GM10266 (cell line): ENCODE measurements around the gene POLR2F.

Source experiments
- DNase-seq: peaks from one replicate; pipeline ENCODE4 v3.0.0; 2012; ENCODE audit errors: extremely low spot score
- CTCF ChIP-seq: IDR thresholded peaks from 2 replicates; pipeline ENCODE4 v1.5.1; 2012; ENCODE audit warnings: mild to moderate bottlenecking, low read depth; ENCODE audit not compliant: control insufficient read depth, insufficient read depth; ENCODE audit errors: missing control alignments

Gene POLR2F

GRCh38 chr22:37989146-37990045, 35.9 kb downstream of the POLR2F start:
- TF ChIP-seq CTCF: no peak
- no peak for DNase-seq

- TF ChIP-seq CTCF: no peak
- DNase-seq: no peak
Measured at GRCh38 chr22:37990301-37990700, 36.8 kb downstream of the POLR2F start.

- no peak for DNase-seq
- no peak for TF ChIP-seq CTCF
Measured at GRCh38 chr22:37990862-37991261, 37.4 kb downstream of the POLR2F start.

GRCh38 chr22:37991731-37992442, 38.4 kb downstream of the POLR2F start:
- no peak for TF ChIP-seq CTCF
- no peak for DNase-seq

- no peak for DNase-seq
- TF ChIP-seq CTCF: no peak
Measured at GRCh38 chr22:37994049-37994448, 40.5 kb downstream of the POLR2F start.

GRCh38 chr22:37994982-37995381, 41.5 kb downstream of the POLR2F start:
- no peak for TF ChIP-seq CTCF
- no peak for DNase-seq

- no peak for TF ChIP-seq CTCF
- no peak for DNase-seq
Measured at GRCh38 chr22:37995460-37995859, 42.0 kb downstream of the POLR2F start.
